SK-N-SH (cell line): Measurements from ENCODE around the gene PRR15. TPM values are rescaled to one million over a fixed set of nuclear protein-coding genes. Genes with fewer than 3 reads are reported as not detected.

Source experiments
- CTCF ChIA-PET: fragments of 300-600, 350-600 bp; formaldehyde crosslinking; extraction: SDS; loops from one replicate; lab custom pipeline; 2021; lab: Yijun Ruan, JAX
- POLR2A ChIA-PET: fragments of 350-600 bp; sonication (Branson Sonifier 250); formaldehyde crosslinking; extraction: SDS; loops from one replicate; lab custom pipeline; 2020; ENCODE audit warnings: antibody characterized with exemption, inconsistent platforms; lab: Yijun Ruan, JAX
- DNase-seq: peaks from one replicate; pipeline ENCODE4 v3.0.0; 2012
- H2AFZ ChIP-seq: fragments of 200-600 bp; sonication (generic); 2 replicates; pipeline ENCODE4 v1.8.1; 2016; ENCODE audit warnings: antibody characterized with exemption, mild to moderate bottlenecking, low read depth
- H3F3A ChIP-seq: fragments of 200-600 bp; sonication (generic); replicated peaks from 2 replicates; pipeline ENCODE3; 2016; ENCODE audit warnings: antibody characterized with exemption, mild to moderate bottlenecking; ENCODE audit not compliant: insufficient read depth
- H3K27ac ChIP-seq, 2 experiments: fragments of 200-500 bp in 1 of 2; fragments of 200-600 bp in 1 of 2; sonication (Bioruptor generic) in 1 of 2; sonication (generic), shearing (Covaris generic) in 1 of 2; 2 replicates each; pipeline versions ENCODE4 v1.5.1 to v1.6.1; 2014 to 2016; ENCODE audit warnings: low read depth in 2 of 2, inconsistent platforms in 1 of 2, low read length in 1 of 2, mild to moderate bottlenecking in 1 of 2, mixed read lengths in 1 of 2
- H3K27me3 ChIP-seq: fragments of 200-600 bp; sonication (generic), shearing (Covaris generic); 2 replicates; pipeline ENCODE4 v1.6.1; 2016; ENCODE audit warnings: mixed run types; ENCODE audit not compliant: insufficient read depth
- H3K36me3 ChIP-seq, 2 experiments: fragments of 200-500 bp in 1 of 2; fragments of 200-600 bp in 1 of 2; sonication (Bioruptor generic) in 1 of 2; sonication (generic) in 1 of 2; replicated peaks in 1 of 2; 2 replicates each; pipeline versions ENCODE3 to v1.5.1; 2014 to 2016; ENCODE audit warnings: low read length in 1 of 2, mild to moderate bottlenecking in 1 of 2; ENCODE audit not compliant: insufficient read depth in 2 of 2, control insufficient read depth in 1 of 2
- H3K4me1 ChIP-seq, 2 experiments: fragments of 200-500 bp in 1 of 2; fragments of 200-600 bp in 1 of 2; sonication (Bioruptor generic) in 1 of 2; sonication (generic), shearing (Covaris generic) in 1 of 2; 2 replicates each; pipeline versions ENCODE4 v1.5.1 to v1.6.1; 2014 to 2016; ENCODE audit warnings: low read depth in 1 of 2, low read length in 1 of 2, mixed run types in 1 of 2; ENCODE audit not compliant: insufficient read depth in 2 of 2, control insufficient read depth in 1 of 2
- H3K4me2 ChIP-seq: fragments of 200-600 bp; sonication (generic), shearing (Covaris generic); 2 replicates; pipeline ENCODE4 v1.6.1; 2017; ENCODE audit warnings: mixed run types
- H3K4me3 ChIP-seq, 2 experiments: fragments of 200-500 bp in 1 of 2; fragments of 200-600 bp in 1 of 2; sonication (Bioruptor generic) in 1 of 2; sonication (generic), shearing (Covaris generic) in 1 of 2; 2 replicates each; pipeline versions ENCODE4 v1.5.1 to v1.8.1; 2014 to 2016; ENCODE audit warnings: low read depth in 2 of 2, inconsistent platforms in 1 of 2, low read length in 1 of 2, mild to moderate bottlenecking in 1 of 2, mixed read lengths in 1 of 2, moderate library complexity in 1 of 2
- H3K79me2 ChIP-seq: fragments of 200-600 bp; sonication (generic); 2 replicates; pipeline ENCODE4 v1.8.1; 2017; ENCODE audit warnings: mild to moderate bottlenecking; ENCODE audit not compliant: insufficient read depth
- H3K9ac ChIP-seq: fragments of 200-600 bp; sonication (generic); 2 replicates; pipeline ENCODE4 v1.6.1; 2017; ENCODE audit warnings: mixed run types
- H3K9me2 ChIP-seq: fragments of 200-600 bp; sonication (generic); 2 replicates; pipeline ENCODE4 v1.6.1; 2017; ENCODE audit warnings: mixed run types
- H3K9me3 ChIP-seq: fragments of 200-600 bp; sonication (generic); 2 replicates; pipeline ENCODE4 v1.6.1; 2017; ENCODE audit warnings: mixed run types, mild to moderate bottlenecking, moderate library complexity
- H4K20me1 ChIP-seq: fragments of 200-600 bp; sonication (generic); 2 replicates; pipeline ENCODE4 v1.6.1; 2017; ENCODE audit warnings: mild to moderate bottlenecking, mixed run types; ENCODE audit not compliant: insufficient read depth
- ELF1 ChIP-seq: IDR thresholded peaks from 2 replicates; pipeline ENCODE4 v1.4.0; 2012
- EP300 ChIP-seq, 2 experiments: IDR thresholded peaks; 2 replicates each; pipeline versions ENCODE4 v1.4.0 to v1.6.1; 2012; ENCODE audit warnings: borderline replicate concordance in 1 of 2, low read depth in 1 of 2, low read length in 1 of 2
- EZH2phosphoT487 ChIP-seq: fragments of 200-600 bp; sonication (generic); IDR thresholded peaks from 2 replicates; pipeline ENCODE4 v1.6.1; 2017; ENCODE audit warnings: low read depth, mixed run types, mild to moderate bottlenecking, antibody characterized with exemption, moderate library complexity, borderline replicate concordance
- FOXJ3 ChIP-seq: sonication (generic); formaldehyde crosslinking; IDR thresholded peaks from 2 replicates; pipeline ENCODE4 v1.5.1; 2020; ENCODE audit warnings: mild to moderate bottlenecking, missing genetic modification reagents
- GABPA ChIP-seq: IDR thresholded peaks from 2 replicates; pipeline ENCODE4 v1.4.0; 2012; ENCODE audit warnings: low read depth, mild to moderate bottlenecking
- GATA2 ChIP-seq: sonication (generic); formaldehyde crosslinking; IDR thresholded peaks from 2 replicates; pipeline ENCODE4 v1.5.0; 2020; ENCODE audit warnings: mild to moderate bottlenecking, missing genetic modification reagents
- MEF2A ChIP-seq: IDR thresholded peaks from 2 replicates; pipeline ENCODE4 v1.4.0; 2012; ENCODE audit warnings: low read depth, borderline replicate concordance
- NFIC ChIP-seq: IDR thresholded peaks from 2 replicates; pipeline ENCODE4 v1.4.0; 2012; ENCODE audit warnings: borderline replicate concordance
- NRF1 ChIP-seq: IDR thresholded peaks from 2 replicates; pipeline ENCODE4 v1.6.1; 2012; ENCODE audit warnings: low read depth, mild to moderate bottlenecking, low read length
- RCOR1 ChIP-seq: fragments of 150-350 bp; IDR thresholded peaks from 2 replicates; pipeline ENCODE4 v1.6.1; 2017; ENCODE audit warnings: antibody characterized with exemption, low read length
- RXRA ChIP-seq: IDR thresholded peaks from 2 replicates; pipeline ENCODE4 v1.4.0; 2012; ENCODE audit warnings: low read depth, mild to moderate bottlenecking, borderline replicate concordance
- SIN3A ChIP-seq: IDR thresholded peaks from 2 replicates; pipeline ENCODE4 v1.6.1; 2012; ENCODE audit warnings: low read depth, mild to moderate bottlenecking, low read length, moderate library complexity, borderline replicate concordance
- SMC3 ChIP-seq: IDR thresholded peaks from 2 replicates; pipeline ENCODE4 v1.6.1; 2012; ENCODE audit warnings: low read depth, low read length, improper control_type of control experiment
- TAF1 ChIP-seq: IDR thresholded peaks from 2 replicates; pipeline ENCODE4 v1.6.1; 2012; ENCODE audit warnings: low read depth, mild to moderate bottlenecking, low read length, moderate library complexity, borderline replicate concordance
- TCF12 ChIP-seq: IDR thresholded peaks from 2 replicates; pipeline ENCODE4 v1.4.0; 2012
- ZBTB33 ChIP-seq: IDR thresholded peaks from 2 replicates; pipeline ENCODE4 v1.4.0; 2012; ENCODE audit warnings: low read depth, borderline replicate concordance
- WGBS: methylation state at CpG from one replicate; pipeline ENCODE4 v1.1.6; 2017; ENCODE audit warnings: low lambda C conversion rate; 5-methylcytosine and 5-hydroxymethylcytosine counted together
- polyA plus RNA-seq, 3 experiments: library from polyadenylated mRNA; depleted of rRNA; stranded (reverse); fragments of >200 nt; gene quantifications; 2 replicates each; pipeline ENCODE4 v1.2.3, GENCODE V29; 2012
- TF ChIP-seq, protein P1 (sequence below): IDR thresholded peaks from 2 replicates; pipeline ENCODE4 v1.4.0; 2012; ENCODE audit warnings: low read depth, borderline replicate concordance

The PRR15 gene
- polyA plus RNA-seq, 1 of the 3 experiments (the other 2 are of a cell fraction): 0.49 TPM

DNA sequence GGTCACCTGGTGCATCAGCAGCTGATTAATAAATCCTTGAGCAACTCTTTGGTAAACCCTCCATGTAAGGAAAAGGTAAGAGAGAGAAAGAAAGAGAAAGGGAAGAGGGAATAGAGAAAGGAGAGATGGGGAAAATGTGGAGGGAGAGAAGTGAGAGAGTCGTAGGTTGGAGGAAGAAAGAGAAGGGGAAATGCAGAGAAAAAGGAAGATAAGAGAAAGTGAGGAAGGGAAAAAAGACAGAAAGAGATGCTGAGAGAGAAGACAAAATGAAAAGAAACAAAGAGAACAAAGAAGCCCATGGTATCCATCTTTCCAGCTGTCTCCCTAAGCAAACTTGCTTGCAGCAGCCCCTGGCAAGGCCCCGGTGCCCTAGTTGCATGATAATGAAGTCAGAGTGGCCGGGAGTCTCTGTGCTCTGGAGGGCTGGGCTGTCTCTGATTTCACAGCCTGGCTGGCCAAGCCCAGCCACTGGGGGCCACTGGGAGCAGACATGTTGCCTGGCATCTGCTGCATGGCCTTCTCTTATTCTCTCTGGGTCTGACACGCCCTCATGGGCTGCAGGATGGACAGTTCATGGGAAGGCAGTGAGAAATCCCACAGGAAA, 48.4 kb downstream of the PRR15 start:
- peaks cover 8% of the 10 kb centered on the region for H3F3A ChIP-seq
- ChIA-PET CTCF (no interaction called here), POLR2A (no interaction called here)
- H3K9me2 ChIP-seq: no peaks in the 10 kb centered on the region
- H3K79me2 ChIP-seq: no peaks in the 10 kb centered on the region
- DNase-seq: no peak
- H3K27me3 ChIP-seq: no peaks in the 10 kb centered on the region
- H3K36me3 ChIP-seq: no peaks in the 10 kb centered on the region
- H3K4me1 ChIP-seq: peaks cover 4% of the 10 kb centered on the region in 2 experiments; a peak in 3 of 4 replicates
- H3K9me3 ChIP-seq: no peaks in the 10 kb centered on the region
- H4K20me1 ChIP-seq: no peaks in the 10 kb centered on the region
- TF ChIP-seq MEF2A (no peak), EZH2phosphoT487 (no peak), NRF1 (no peak), TAF1 (no peak), RCOR1 (no peak), ELF1 (no peak), FOXJ3 (CRISPR knock-in tag) (no peak)
- H3K9ac ChIP-seq: no peak overlapping the region
- WGBS: 68% methylated on average over 4 of the region's 4 CpGs
- no peak overlapping the region for H3K4me3 ChIP-seq
- H3K4me2 ChIP-seq: no peak overlapping the region
- H2AFZ ChIP-seq: no peak overlapping the region
- H3K27ac ChIP-seq: peak overlapping the region in 1 of 2 experiments; percentile 73; a peak in 1 of 4 replicates

DNA sequence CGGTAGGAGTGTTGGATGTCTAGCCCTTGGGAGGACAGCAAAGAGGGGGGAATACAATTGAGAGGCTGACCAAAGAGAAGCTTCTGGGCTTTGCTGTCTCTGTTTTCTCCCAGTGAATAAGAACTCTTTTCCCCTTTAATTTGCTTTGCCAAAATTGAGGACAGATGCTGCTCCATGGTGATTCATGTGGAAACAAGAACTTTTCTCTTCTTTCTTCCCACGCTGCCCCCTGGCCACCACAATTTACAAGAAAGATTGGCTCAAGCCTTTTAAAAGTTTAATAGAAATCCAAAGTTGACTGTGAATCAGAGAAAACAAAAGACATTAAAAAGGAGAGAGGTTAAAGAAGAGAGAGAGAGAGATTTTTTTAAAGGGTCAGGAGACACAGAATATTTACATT, 49.0 kb downstream of the PRR15 start:
- no peaks in the 10 kb centered on the region for H3K27me3 ChIP-seq
- no peak for DNase-seq
- no peak overlapping the region for H3K4me2 ChIP-seq
- H3K4me1 ChIP-seq: peaks cover 0 to 4% of the 10 kb centered on the region in 2 experiments; a peak in 3 of 4 replicates
- 74% methylated on average over 2 of the region's 2 CpGs for WGBS
- peak overlapping the region; percentile 60 for H2AFZ ChIP-seq
- peak overlapping the region in 1 of 2 experiments; percentile 73; a peak in 2 of 4 replicates for H3K27ac ChIP-seq
- ChIA-PET POLR2A (no interaction called here), CTCF (interaction anchor here (0.9 to 1.3 kb wide), 3 partner anchors 9 to 656 kb away, joined by 3 to 4 read pairs (median 3); no protein-coding TSS in a partner anchor)
- no peaks in the 10 kb centered on the region for H3K79me2 ChIP-seq
- no peaks in the 10 kb centered on the region for H3K36me3 ChIP-seq
- H4K20me1 ChIP-seq: no peaks in the 10 kb centered on the region
- no peaks in the 10 kb centered on the region for H3K9me2 ChIP-seq
- TF ChIP-seq SIN3A (no peak), RXRA (no peak), SMC3 (no peak)
- H3F3A ChIP-seq: peaks cover 8% of the 10 kb centered on the region
- no peaks in the 10 kb centered on the region for H3K9me3 ChIP-seq
- no peak overlapping the region for H3K4me3 ChIP-seq
- H3K9ac ChIP-seq: no peak overlapping the region

DNA sequence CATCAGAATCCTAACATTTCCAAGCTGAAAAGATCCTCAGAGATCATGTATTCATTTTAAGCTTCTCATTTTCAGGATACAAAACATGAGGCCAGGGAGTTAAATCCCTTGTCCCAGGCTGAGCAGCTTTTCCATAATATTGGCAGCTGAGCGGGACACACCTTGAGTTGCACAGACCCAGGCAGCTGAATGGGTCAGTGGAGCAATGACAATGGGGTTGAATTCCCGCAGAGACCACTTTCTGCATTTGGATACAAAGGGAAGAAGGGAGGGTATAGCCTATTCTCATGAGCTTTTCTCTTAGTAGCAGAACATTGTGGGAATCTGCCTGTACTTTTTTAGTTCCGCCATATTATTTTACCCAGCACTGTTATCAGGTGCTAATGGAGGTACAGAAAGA, 49.5 kb downstream of the PRR15 start:
- Histone ChIP-seq H3K4me1 (peaks cover 0 to 4% of the 10 kb centered on the region in 2 experiments; a peak in 3 of 4 replicates), H3K9ac (no peak overlapping the region)
- CTCF ChIA-PET: interaction anchor here (0.9 to 1.3 kb wide), 3 partner anchors 9 to 657 kb away, joined by 3 to 4 read pairs (median 3); no protein-coding TSS in a partner anchor

More for the DNA sequence above, 49.5 kb downstream of the PRR15 start:
- Histone ChIP-seq H3K4me3 (no peak overlapping the region), H3F3A (peaks cover 8% of the 10 kb centered on the region), H2AFZ (peak overlapping the region; percentile 60), H3K27ac (peak overlapping the region in 1 of 2 experiments; percentile 73; a peak in 2 of 4 replicates), H3K9me2 (no peaks in the 10 kb centered on the region), H3K79me2 (no peaks in the 10 kb centered on the region), H4K20me1 (no peaks in the 10 kb centered on the region), H3K36me3 (no peaks in the 10 kb centered on the region), H3K9me3 (no peaks in the 10 kb centered on the region), H3K27me3 (no peaks in the 10 kb centered on the region), H3K4me2 (no peak overlapping the region)
- POLR2A ChIA-PET: no interaction called here
- no peak for DNase-seq
- WGBS: 100% methylated on average over 3 of the region's 3 CpGs
- no peak for TF ChIP-seq EZH2phosphoT487
- TF ChIP-seq MEF2A: no peak
- no peak for TF ChIP-seq EP300 (IDR thresholded peaks at IDR 0.05; ENCODE audit: borderline replicate concordance in 1 of 2, low read depth in 1 of 2, low read length in 1 of 2)
- no peak for TF ChIP-seq GABPA
- no peak for TF ChIP-seq TCF12
- TF ChIP-seq, protein P1, sequence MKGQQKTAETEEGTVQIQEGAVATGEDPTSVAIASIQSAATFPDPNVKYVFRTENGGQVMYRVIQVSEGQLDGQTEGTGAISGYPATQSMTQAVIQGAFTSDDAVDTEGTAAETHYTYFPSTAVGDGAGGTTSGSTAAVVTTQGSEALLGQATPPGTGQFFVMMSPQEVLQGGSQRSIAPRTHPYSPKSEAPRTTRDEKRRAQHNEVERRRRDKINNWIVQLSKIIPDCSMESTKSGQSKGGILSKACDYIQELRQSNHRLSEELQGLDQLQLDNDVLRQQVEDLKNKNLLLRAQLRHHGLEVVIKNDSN: no peak
- no peak for TF ChIP-seq SMC3
- no peak for TF ChIP-seq ZBTB33
- no peak for TF ChIP-seq GATA2 (CRISPR knock-in tag)
- no peak for TF ChIP-seq NFIC
- TF ChIP-seq, all 33 proteins: peak for 0
